SK-N-MC (cell line): ENCODE data around the gene ZMYND8.

ENCODE experiments used
- EZH2 ChIP-seq: fragments of 200-600 bp; sonication (generic); IDR thresholded peaks from one replicate; pipeline ENCODE4 v1.6.1; 2017; ENCODE audit warnings: antibody characterized with exemption
- FOXP2 ChIP-seq: optimal IDR thresholded peaks from 2 replicates; pipeline ENCODE3; 2011; ENCODE audit warnings: mild to moderate bottlenecking, moderate library complexity; ENCODE audit not compliant: insufficient read depth; ENCODE audit errors: extremely low read length, control extremely low read depth
- POLR2AphosphoS5 ChIP-seq: IDR thresholded peaks from 2 replicates; pipeline ENCODE4 v1.6.1; 2012; ENCODE audit warnings: mild to moderate bottlenecking, low read depth, low read length, borderline replicate concordance

DNA sequence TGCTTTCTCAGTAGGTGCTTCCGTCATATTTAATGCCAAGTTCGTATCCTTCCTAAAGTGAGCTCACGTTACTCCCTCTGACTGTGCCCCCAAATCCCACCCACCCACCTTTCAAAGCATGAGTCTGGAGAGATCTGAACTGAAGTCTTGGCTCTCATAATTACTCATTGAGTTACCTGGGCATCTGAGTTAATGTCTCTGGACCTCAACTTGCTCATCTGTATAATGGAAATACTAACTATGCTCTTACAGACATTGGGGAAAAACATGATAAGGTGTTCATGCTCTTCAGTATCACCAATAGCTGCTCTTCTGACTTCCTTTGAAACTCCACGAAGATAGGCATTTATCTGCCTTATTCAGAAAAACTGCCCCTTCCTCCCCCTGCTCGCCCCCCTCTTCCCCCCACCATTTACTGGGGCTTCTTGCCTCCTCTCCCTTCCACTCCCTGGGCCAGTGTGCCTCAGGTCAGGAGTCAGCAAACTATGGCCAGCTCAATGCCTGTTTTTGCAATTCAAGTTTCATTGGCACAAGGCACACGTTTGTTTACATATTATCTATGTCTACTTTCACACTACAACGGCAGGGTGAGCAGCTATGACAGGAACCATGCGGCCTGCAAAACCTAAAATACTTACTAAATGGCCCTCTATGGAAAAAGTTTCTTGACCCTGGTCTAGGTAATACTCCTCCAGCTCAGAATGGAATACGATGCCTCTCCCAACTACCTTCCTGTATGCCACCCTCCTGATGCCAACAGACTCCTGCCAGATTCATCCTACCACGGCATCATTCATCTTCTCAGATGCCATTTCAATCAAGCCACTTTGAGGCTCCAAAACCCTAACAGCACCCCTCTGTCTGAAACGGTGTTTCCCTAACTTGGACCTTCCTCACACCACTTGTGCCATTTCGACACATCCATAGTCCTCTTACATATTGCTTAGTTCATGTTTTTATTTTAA is 138.7 kb downstream of the ZMYND8 start:
- TF ChIP-seq EZH2 (no peak), POLR2AphosphoS5 (no peak), FOXP2 (no peak)
